Omental fat pad (tissue), 4 donors: ENCODE results near the gene ABLIM2. TPM values are rescaled to one million over a fixed set of nuclear protein-coding genes. Genes with fewer than 3 reads are reported as not detected.

Source experiments
- ATAC-seq: fragments of 150-250 bp; one replicate; pipeline ENCODE4 v1.9.1; 2016; ENCODE audit warnings: mild to moderate bottlenecking, moderate library complexity; ENCODE audit not compliant: low FRiP score
- DNase-seq: peaks from one replicate; pipeline ENCODE4 v3.0.0-alpha.2; 2019; ENCODE audit warnings: low spot score
- CTCF ChIP-seq, 3 donors: fragments of 450-650 bp; IDR thresholded peaks; one replicate each; pipeline ENCODE4 v1.5.1; 2016 to 2017; ENCODE audit warnings: antibody characterized with exemption in 3 of 3, mild to moderate bottlenecking in 3 of 3, moderate library complexity in 2 of 3
- total RNA-seq, 4 donors: library from RNA; depleted of rRNA; stranded (reverse); fragments of >200 nt; gene quantifications; one replicate each; pipeline ENCODE4 v1.1.0, GENCODE V29; 2016

Gene ABLIM2
- total RNA-seq, 4 donors from 2014 or later = 10.1 to 34.2 (median 13.7) TPM

- no peak for TF ChIP-seq CTCF (IDR thresholded peaks at IDR 0.05)
- no peak for DNase-seq
- ATAC-seq = no peak
Measured at GRCh38 chr4:8052160-8052691, 106.4 kb downstream of the ABLIM2 start.

DNA sequence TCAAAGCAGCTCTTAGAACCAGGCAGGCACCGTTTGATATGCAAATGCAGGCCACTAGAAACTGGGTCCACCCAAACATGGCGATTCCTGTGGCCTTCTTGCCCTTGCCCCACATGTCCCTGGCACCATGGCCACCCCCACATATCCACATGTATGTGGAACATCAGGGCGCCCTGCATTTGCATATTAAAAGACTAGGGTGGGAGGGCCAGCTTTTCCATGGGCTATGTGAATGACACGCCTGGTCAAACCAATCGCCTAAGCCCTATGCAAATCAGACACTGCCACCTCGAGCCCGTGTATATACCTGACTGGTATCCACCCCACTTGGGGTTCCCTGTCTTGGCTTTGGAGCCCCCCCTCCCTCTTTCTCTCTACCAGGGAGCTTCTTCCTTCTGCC, 107.0 kb downstream of the ABLIM2 start:
- ATAC-seq = no peak

DNA sequence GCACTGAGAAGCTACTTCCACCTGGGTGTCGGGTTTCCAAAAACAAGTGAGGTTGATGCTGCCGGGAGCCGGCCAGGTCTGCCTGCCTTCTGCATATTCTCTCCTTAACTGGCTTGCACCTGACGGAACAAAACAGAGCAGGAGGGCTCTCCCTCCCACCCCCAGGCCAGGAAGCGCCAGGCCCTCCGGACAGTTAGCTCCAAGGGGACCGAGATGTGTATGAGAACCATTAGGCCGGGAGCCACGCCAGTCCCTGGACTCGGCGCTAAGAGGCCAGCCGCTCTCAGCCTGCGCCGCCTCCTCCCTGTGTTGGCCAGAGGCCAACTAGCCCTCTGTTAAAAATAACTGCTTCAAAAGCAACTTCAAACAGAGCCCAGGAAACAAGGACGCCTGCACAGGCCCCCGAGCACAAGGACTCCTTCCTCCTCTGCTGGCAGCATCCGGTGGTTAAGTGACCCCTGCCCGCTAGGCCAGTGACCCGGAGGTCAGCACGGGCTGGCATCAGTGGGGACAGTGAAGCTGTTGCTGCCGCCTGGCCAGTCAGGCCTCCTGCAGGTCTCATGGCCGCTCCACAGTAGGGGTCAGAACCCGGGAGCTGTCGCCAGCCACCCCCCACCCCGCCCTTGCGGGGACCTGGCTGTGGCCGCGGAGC, 107.9 kb downstream of the ABLIM2 start:
- peak; percentile 41 for ATAC-seq
- DNase-seq = no peak
- TF ChIP-seq CTCF (IDR thresholded peaks at IDR 0.05) = no peak

More for the DNA sequence above, 107.0 kb downstream of the ABLIM2 start:
- DNase-seq = no peak
- TF ChIP-seq CTCF (IDR thresholded peaks at IDR 0.05) = no peak

- DNase-seq = no peak
- ATAC-seq = no peak
- TF ChIP-seq CTCF (IDR thresholded peaks at IDR 0.05) = no peak
Measured at GRCh38 chr4:8050180-8050554, 108.4 kb downstream of the ABLIM2 start.

GRCh38 chr4:8048856-8049676, 109.5 kb downstream of the ABLIM2 start:
- DNase-seq = no peak
- TF ChIP-seq CTCF (IDR thresholded peaks at IDR 0.05) = no peak
- ATAC-seq = no peak

GRCh38 chr4:8047837-8048678, 110.6 kb downstream of the ABLIM2 start:
- no peak for TF ChIP-seq CTCF (IDR thresholded peaks at IDR 0.05)
- DNase-seq = no peak
- ATAC-seq = no peak
